HEK293T (cell line): ENCODE results near the gene HBE1.

Experiments
- CTCF ChIA-PET: fragments of 350-600 bp; formaldehyde crosslinking; extraction: SDS; loops from one replicate; lab custom pipeline; 2021; ENCODE audit warnings: antibody characterized with exemption, inconsistent platforms; lab: Yijun Ruan, JAX
- POLR2A ChIA-PET: fragments of 350-600 bp; formaldehyde crosslinking; extraction: SDS; loops from one replicate; lab custom pipeline; 2020; ENCODE audit warnings: antibody characterized with exemption, inconsistent platforms; lab: Yijun Ruan, JAX
- DNase-seq: peaks from one replicate; pipeline ENCODE4 v3.0.0; 2012; ENCODE audit warnings: mixed read lengths; ENCODE audit errors: extremely low spot score
- ARNT ChIP-seq: fragments of 450-650 bp; IDR thresholded peaks from 2 replicates; pipeline ENCODE4 v1.6.1; 2017; ENCODE audit warnings: mild to moderate bottlenecking
- BHLHE40 ChIP-seq: fragments of 450-650 bp; IDR thresholded peaks from 2 replicates; pipeline ENCODE4 v1.6.1; 2016; ENCODE audit warnings: mild to moderate bottlenecking, moderate library complexity, borderline replicate concordance
- CTBP1 ChIP-seq: fragments of 450-650 bp; IDR thresholded peaks from 2 replicates; pipeline ENCODE4 v1.6.1; 2016; ENCODE audit warnings: borderline replicate concordance
- ELF4 ChIP-seq: fragments of 450-650 bp; IDR thresholded peaks from 2 replicates; pipeline ENCODE4 v1.6.1; 2017; ENCODE audit warnings: antibody characterized with exemption
- FOXA1 ChIP-seq: fragments of 450-650 bp; IDR thresholded peaks from 2 replicates; pipeline ENCODE4 v1.6.1; 2016; ENCODE audit warnings: mild to moderate bottlenecking
- FOXK2 ChIP-seq: fragments of 450-650 bp; IDR thresholded peaks from 2 replicates; pipeline ENCODE4 v1.6.1; 2016; ENCODE audit warnings: mild to moderate bottlenecking
- FOXM1 ChIP-seq: fragments of 450-650 bp; IDR thresholded peaks from 2 replicates; pipeline ENCODE4 v1.6.1; 2017; ENCODE audit warnings: mild to moderate bottlenecking, borderline replicate concordance
- HDGF ChIP-seq: fragments of 450-650 bp; IDR thresholded peaks from 2 replicates; pipeline ENCODE4 v1.6.1; 2017; ENCODE audit warnings: antibody characterized with exemption, borderline replicate concordance
- L3MBTL2 ChIP-seq: fragments of 450-650 bp; conservative IDR thresholded peaks from 2 replicates; pipeline ENCODE4 v1.6.1; 2016; ENCODE audit warnings: mild to moderate bottlenecking
- LEF1 ChIP-seq: fragments of 450-650 bp; IDR thresholded peaks from 2 replicates; pipeline ENCODE4 v1.6.1; 2017; ENCODE audit warnings: mild to moderate bottlenecking, borderline replicate concordance
- NFRKB ChIP-seq: fragments of 450-650 bp; IDR thresholded peaks from 2 replicates; pipeline ENCODE4 v1.6.1; 2016; ENCODE audit warnings: mild to moderate bottlenecking, moderate library complexity
- SP1 ChIP-seq: fragments of 450-650 bp; IDR thresholded peaks from 2 replicates; pipeline ENCODE4 v1.6.1; 2017
- SUZ12 ChIP-seq: fragments of 450-650 bp; IDR thresholded peaks from 2 replicates; pipeline ENCODE4 v1.6.1; 2016; ENCODE audit warnings: mild to moderate bottlenecking
- TARDBP ChIP-seq: fragments of 450-650 bp; IDR thresholded peaks from 2 replicates; pipeline ENCODE4 v1.6.1; 2016
- ZNF384 ChIP-seq: fragments of 450-650 bp; IDR thresholded peaks from 2 replicates; pipeline ENCODE4 v1.6.1; 2016
- TF ChIP-seq, protein P1 (sequence below): fragments of 450-650 bp; IDR thresholded peaks from 2 replicates; pipeline ENCODE4 v1.6.1; 2016

HBE1 gene

GRCh38 chr11:5286351-5286750 lies 16.6 kb upstream of the HBE1 start:
- DNase-seq, result no peak
- POLR2A ChIA-PET, result no interaction called here
- CTCF ChIA-PET, result no interaction called here
- TF ChIP-seq BHLHE40, result no peak
- TF ChIP-seq L3MBTL2, result no peak
- TF ChIP-seq ARNT, result no peak
- TF ChIP-seq, protein P1, sequence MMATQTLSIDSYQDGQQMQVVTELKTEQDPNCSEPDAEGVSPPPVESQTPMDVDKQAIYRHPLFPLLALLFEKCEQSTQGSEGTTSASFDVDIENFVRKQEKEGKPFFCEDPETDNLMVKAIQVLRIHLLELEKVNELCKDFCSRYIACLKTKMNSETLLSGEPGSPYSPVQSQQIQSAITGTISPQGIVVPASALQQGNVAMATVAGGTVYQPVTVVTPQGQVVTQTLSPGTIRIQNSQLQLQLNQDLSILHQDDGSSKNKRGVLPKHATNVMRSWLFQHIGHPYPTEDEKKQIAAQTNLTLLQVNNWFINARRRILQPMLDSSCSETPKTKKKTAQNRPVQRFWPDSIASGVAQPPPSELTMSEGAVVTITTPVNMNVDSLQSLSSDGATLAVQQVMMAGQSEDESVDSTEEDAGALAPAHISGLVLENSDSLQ, result no peak
- TF ChIP-seq ZNF384, result no peak
- TF ChIP-seq FOXK2, result no peak
- TF ChIP-seq FOXM1, result no peak
- no peak for TF ChIP-seq LEF1
- TF ChIP-seq NFRKB, result no peak
- TF ChIP-seq HDGF, result no peak
- TF ChIP-seq CTBP1, result no peak
- TF ChIP-seq FOXA1, result no peak

DNA sequence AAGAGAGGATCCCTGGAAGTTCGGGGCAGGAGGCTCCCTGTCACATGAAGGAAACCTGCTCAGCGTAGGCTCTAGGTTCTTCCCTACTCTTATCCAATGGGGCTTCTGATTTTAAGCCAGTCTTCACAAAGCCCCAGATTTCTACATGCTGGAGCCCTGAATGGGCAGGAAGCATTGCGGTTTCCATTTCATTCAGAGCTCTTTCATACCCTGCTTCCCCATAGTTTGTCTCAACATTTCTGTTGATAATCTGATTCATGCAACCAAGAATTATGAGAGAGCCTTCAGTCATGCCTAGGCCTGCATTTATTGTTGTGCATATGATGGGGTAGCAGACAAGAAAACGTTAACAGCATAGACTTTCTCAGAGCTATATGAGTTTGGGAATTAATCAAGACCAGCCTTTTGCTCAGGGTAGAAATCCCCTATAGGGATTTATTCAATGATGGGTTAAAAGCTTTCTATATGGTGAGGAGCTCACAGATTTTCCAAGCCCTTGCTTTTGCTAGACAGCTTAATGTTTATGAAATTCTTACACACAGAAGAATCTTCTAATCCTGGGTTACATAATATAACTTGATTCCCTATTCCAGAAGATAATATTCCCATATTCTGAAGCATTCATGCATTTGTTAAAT lies 16.1 kb upstream of the HBE1 start:
- no peak for TF ChIP-seq FOXM1
- no peak for TF ChIP-seq FOXK2
- no peak for TF ChIP-seq BHLHE40
- TF ChIP-seq ZNF384, result no peak
- TF ChIP-seq TARDBP, result no peak
- no peak for TF ChIP-seq SUZ12
- TF ChIP-seq SP1, result no peak
- TF ChIP-seq ARNT, result no peak
- no peak for DNase-seq
- CTCF ChIA-PET, result no interaction called here
- POLR2A ChIA-PET, result no interaction called here

DNA sequence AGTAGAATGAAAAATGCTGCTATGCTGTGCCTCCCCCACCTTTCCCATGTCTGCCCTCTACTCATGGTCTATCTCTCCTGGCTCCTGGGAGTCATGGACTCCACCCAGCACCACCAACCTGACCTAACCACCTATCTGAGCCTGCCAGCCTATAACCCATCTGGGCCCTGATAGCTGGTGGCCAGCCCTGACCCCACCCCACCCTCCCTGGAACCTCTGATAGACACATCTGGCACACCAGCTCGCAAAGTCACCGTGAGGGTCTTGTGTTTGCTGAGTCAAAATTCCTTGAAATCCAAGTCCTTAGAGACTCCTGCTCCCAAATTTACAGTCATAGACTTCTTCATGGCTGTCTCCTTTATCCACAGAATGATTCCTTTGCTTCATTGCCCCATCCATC lies 14.9 kb upstream of the HBE1 start:
- no peak for DNase-seq
- ChIA-PET POLR2A (no interaction called here), CTCF (no interaction called here)
- TF ChIP-seq NFRKB (no peak), CTBP1 (no peak), HDGF (no peak), SUZ12 (no peak), SP1 (no peak), TARDBP (no peak), ZNF384 (no peak), FOXA1 (no peak), FOXK2 (no peak), FOXM1 (no peak), ELF4 (no peak), ARNT (no peak), BHLHE40 (no peak), L3MBTL2 (no peak), LEF1 (no peak)
- TF ChIP-seq, protein P1, result no peak

DNA sequence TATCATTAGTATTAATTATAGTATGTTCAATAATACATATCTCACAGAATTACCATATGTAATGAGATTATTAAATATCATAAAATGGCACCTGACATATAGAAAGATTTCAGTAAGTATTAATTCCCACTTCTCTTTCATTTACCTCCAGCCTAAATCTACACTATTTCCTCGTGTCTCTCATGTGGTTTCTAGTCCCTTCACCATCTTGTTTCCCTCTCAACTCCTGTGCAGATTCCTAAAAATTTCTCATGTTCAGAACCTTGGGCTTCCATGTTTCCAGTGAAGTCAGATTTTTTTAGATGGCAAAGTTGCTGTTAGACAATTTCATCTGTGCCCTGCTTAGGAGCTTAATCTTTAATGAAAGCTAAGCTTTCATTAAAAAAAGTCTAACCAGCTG lies 14.1 kb upstream of the HBE1 start:
- no peak for DNase-seq
- CTCF ChIA-PET, result no interaction called here
- no peak for TF ChIP-seq FOXM1
- no peak for TF ChIP-seq ZNF384
- TF ChIP-seq SP1, result no peak
- no peak for TF ChIP-seq LEF1
- POLR2A ChIA-PET, result no interaction called here

GRCh38 chr11:5283086-5283485 lies 13.3 kb upstream of the HBE1 start:
- POLR2A ChIA-PET, result no interaction called here
- TF ChIP-seq HDGF (no peak), BHLHE40 (no peak), FOXK2 (no peak), FOXM1 (no peak), ZNF384 (no peak), NFRKB (no peak), CTBP1 (no peak), LEF1 (no peak), TARDBP (no peak), SP1 (no peak), L3MBTL2 (no peak), SUZ12 (no peak), ELF4 (no peak), ARNT (no peak)
- TF ChIP-seq, protein P1, result no peak
- CTCF ChIA-PET, result no interaction called here
- DNase-seq, result no peak

DNA sequence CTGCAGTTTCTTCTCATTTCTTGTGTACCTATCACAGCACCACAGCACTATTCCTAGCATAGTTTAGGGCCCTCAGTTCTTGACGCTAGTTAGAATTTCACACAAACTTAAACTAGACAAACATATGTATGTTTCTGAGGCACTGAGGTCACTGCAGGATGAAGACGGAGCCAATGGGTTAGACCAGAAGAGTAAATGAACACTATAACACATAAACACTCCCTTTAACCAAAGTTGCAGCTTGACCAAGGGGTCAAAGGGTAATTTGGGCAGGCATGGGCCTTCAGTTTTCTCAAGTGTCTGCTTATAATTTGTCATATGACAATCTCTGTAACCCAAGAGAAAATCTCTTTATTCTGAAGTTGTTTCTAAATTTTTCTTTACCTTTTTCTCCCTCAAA lies 12.9 kb upstream of the HBE1 start:
- TF ChIP-seq L3MBTL2 (no peak), TARDBP (no peak), ZNF384 (no peak), LEF1 (no peak), FOXM1 (no peak), HDGF (no peak), NFRKB (no peak), ELF4 (no peak), SUZ12 (no peak), CTBP1 (no peak), SP1 (no peak), FOXK2 (no peak), BHLHE40 (no peak), FOXA1 (no peak)
- TF ChIP-seq, protein P1, result no peak
- DNase-seq, result no peak
- ChIA-PET POLR2A (no interaction called here), CTCF (no interaction called here)
